Adrenal gland (tissue), 12 donors: ENCODE measurements around the gene MAST4. TPM values are rescaled to one million over a fixed set of nuclear protein-coding genes. Genes with fewer than 3 reads are reported as not detected.

ENCODE experiments used
- DNase-seq, 7 donors: peaks; one replicate each; pipeline ENCODE4 v3.0.0-alpha.2; 2019 to 2020
- H3K27ac ChIP-seq, 5 donors: fragments of 200-600 bp; sonication (generic) in 4 of 5; 1 replicate in 3 of 5; 2 replicates in 2 of 5; pipeline versions ENCODE4 v1.5.1 to v1.8.0; 2016 to 2020; ENCODE audit warnings: mild to moderate bottlenecking in 1 of 5
- H3K27me3 ChIP-seq: fragments of 200-600 bp; 2 replicates; pipeline ENCODE4 v1.8.0; 2021
- H3K36me3 ChIP-seq, 2 donors: fragments of 200-600 bp; replicated peaks in 1 of 2; 1 replicate in 1 of 2; 2 replicates in 1 of 2; pipeline versions ENCODE4 v1.5.1 to v1.8.0; 2018 to 2022
- H3K4me1 ChIP-seq, 2 donors: fragments of 200-600 bp; replicated peaks in 1 of 2; 1 replicate in 1 of 2; 2 replicates in 1 of 2; pipeline versions ENCODE4 v1.5.1 to v1.8.0; 2018 to 2021
- H3K4me3 ChIP-seq, 4 donors: fragments of 200-600 bp; sonication (generic) in 3 of 4; one replicate each; pipeline ENCODE4 v1.5.1; 2016 to 2018
- H3K9me3 ChIP-seq, 3 donors: fragments of 200-600 bp; sonication (generic) in 1 of 3; replicated peaks in 1 of 3; 1 replicate in 2 of 3; 2 replicates in 1 of 3; pipeline versions ENCODE4 v1.5.1 to v1.8.0; 2016 to 2021
- POLR2A ChIP-seq, 2 donors: fragments of 450-650 bp; IDR thresholded peaks; one replicate each; pipeline ENCODE4 v1.6.1; 2017; ENCODE audit warnings: antibody characterized with exemption in 2 of 2, mild to moderate bottlenecking in 2 of 2, moderate library complexity in 1 of 2
- WGBS, 4 donors: extraction: QIAGEN DNeasy Blood & Tissue Kit in 2 of 4; methylation state at CpG; one replicate each; pipeline versions ENCODE4 v1.1.5 to v1.1.7; 2013 to 2017; 5-methylcytosine and 5-hydroxymethylcytosine counted together
- intact Hi-C, 2 donors: fragments of 100-400 bp; cut with DNase I; formaldehyde crosslinking; loops; one replicate each; pipeline versions ENCODE4 v1.14.1 to v1.15.0; 2022 to 2023
- polyA plus RNA-seq, 3 donors: library from polyadenylated mRNA; stranded (reverse); fragments of 200-250 nt in 2 of 3; fragments of 350-450 nt in 1 of 3; fragmentation: Illumina TruSeq in 1 of 3; extraction: RNeasy Lipid Tissue Mini Kit (QIAGEN cat#74804) in 1 of 3; gene quantifications; one replicate each; pipeline ENCODE4 v1.2.3, GENCODE V29; 2013 to 2014
- total RNA-seq, 9 donors: library from RNA; depleted of rRNA in 4 of 9; stranded (reverse); fragments of >200 nt in 4 of 9; fragments of 120-200 nt in 1 of 9; fragmentation: NEBNext Ultra II Directional in 1 of 9; extraction: Animal tissue kit (Norgen Biotek cat#: 25700) in 1 of 9; gene quantifications; one replicate each; pipeline versions ENCODE4 v1.1.0 to v1.2.4, GENCODE V29; 2013 to 2023
- TF ChIP-seq, protein P1 (sequence below), 6 experiments: fragments of 450-650 bp in 4 of 6; fragments of 200-600 bp in 2 of 6; sonication (generic) in 1 of 6; IDR thresholded peaks; 1 replicate in 5 of 6; 2 replicates in 1 of 6; pipeline versions ENCODE4 v1.5.1 to v1.8.0; 2016 to 2021; ENCODE audit warnings: antibody characterized with exemption in 6 of 6, mild to moderate bottlenecking in 2 of 6, moderate library complexity in 1 of 6
- donor health status: healthy with polysubstance abuse.
- donor health status: Bipolar disorder and iron deficiency.
- donor health status: DM: yes; HTN: yes; CAD: no.
- donor health status: DM: no; HTN: no; CAD: no.
- donor health status: DM: no; HTN: no; CAD: no.
- donor health status: DM: yes; HTN: yes; CAD: no.

Gene MAST4
- total and polyA plus RNA-seq, 12 donors: 12.3 to 95.0 (median 42.8) TPM

DNA sequence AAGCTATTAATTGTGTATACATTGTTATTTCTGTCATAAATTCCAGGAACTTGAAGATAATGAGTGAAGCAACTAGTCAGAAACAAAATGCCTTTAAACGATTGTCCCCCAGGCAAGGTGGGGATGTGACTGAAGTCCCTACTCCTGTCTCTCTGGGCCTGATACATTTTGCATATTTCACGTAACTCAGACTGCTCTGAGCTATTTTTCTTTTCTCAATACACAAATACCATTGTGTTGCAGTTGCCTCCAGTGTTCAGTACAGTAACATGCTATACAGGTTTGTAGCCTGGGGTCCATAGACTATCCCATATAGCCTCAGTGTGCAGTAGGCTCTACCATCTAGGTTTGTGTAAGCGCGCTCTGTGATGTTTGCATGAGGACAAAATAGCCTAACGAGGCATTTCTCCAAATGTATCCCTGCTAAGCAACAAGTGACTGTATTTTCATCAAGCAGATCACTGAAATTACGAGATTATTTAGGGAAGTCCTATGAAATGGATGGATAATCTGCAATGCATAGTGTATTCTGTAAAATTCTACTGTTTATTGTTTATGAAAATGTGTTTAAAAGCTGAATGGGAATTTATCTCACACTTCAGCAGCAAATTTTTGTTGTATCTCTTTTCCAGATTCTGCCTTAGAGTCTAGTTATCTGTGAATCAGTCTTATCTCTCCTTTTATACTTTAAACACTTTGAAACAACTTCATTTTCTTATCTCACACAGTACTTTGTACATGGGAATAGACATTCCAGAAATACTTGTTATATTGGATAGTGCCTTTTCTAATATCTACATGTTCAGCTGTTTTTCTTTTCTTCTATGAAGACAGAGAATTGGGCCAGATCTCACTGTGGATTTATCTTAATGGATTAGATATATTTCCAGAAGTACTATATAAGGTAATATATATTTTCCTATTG, 449.9 kb downstream of the MAST4 start:
- TF ChIP-seq, protein P1, sequence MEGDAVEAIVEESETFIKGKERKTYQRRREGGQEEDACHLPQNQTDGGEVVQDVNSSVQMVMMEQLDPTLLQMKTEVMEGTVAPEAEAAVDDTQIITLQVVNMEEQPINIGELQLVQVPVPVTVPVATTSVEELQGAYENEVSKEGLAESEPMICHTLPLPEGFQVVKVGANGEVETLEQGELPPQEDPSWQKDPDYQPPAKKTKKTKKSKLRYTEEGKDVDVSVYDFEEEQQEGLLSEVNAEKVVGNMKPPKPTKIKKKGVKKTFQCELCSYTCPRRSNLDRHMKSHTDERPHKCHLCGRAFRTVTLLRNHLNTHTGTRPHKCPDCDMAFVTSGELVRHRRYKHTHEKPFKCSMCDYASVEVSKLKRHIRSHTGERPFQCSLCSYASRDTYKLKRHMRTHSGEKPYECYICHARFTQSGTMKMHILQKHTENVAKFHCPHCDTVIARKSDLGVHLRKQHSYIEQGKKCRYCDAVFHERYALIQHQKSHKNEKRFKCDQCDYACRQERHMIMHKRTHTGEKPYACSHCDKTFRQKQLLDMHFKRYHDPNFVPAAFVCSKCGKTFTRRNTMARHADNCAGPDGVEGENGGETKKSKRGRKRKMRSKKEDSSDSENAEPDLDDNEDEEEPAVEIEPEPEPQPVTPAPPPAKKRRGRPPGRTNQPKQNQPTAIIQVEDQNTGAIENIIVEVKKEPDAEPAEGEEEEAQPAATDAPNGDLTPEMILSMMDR (IDR thresholded peaks at IDR 0.05): no peak
- no peak for TF ChIP-seq POLR2A (IDR thresholded peaks at IDR 0.05)
- DNase-seq: no peak
- Histone ChIP-seq H3K27me3 (no peaks in the 10 kb centered on the region), H3K36me3 (no peaks in the 10 kb centered on the region), H3K27ac (peak overlapping the region in 1 of 5 donors; percentile 44), H3K9me3 (no peaks in the 10 kb centered on the region), H3K4me3 (no peak overlapping the region), H3K4me1 (peaks cover 11 to 42% of the 10 kb centered on the region in 2 donors)
- 88 to 91% (median 90%) methylated on average over 6 of the region's 6 CpGs for WGBS, 4 donors
- intact Hi-C loops: no loop called here

DNA sequence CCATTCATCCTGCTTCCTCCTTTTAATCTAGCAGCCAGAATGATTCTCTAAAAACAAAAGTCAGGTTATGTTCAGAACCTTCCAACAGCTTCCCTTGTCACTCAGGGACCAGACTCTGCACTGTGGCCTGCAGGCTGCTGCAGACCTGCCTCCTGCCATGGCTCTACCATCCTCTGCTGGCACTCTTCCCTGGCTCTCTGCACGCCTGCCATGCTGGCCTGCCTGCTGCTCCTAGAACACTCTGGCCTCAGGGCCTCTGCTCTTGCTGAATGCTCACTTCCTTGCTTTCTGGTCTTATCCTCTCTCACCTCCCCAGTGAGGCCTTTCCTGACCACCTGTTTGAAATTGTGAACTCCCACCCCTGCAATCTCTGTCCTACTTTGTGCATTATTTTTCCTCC, 451.0 kb downstream of the MAST4 start:
- intact Hi-C loops: no loop called here
- H3K36me3 ChIP-seq: no peaks in the 10 kb centered on the region
- H3K4me3 ChIP-seq: no peak overlapping the region
- WGBS, 4 donors: 38 to 74% (median 57%) methylated on average over 1 of the region's 1 CpG
- TF ChIP-seq, protein P1 (IDR thresholded peaks at IDR 0.05): no peak
- no peak for TF ChIP-seq POLR2A (IDR thresholded peaks at IDR 0.05)
- H3K9me3 ChIP-seq: no peaks in the 10 kb centered on the region
- H3K27me3 ChIP-seq: no peaks in the 10 kb centered on the region
- H3K4me1 ChIP-seq: peaks cover 11 to 45% of the 10 kb centered on the region in 2 donors
- peak overlapping the region in 1 of 5 donors; percentile 19 for H3K27ac ChIP-seq
- peak; percentile 24 to 78 (median 41) for DNase-seq

DNA sequence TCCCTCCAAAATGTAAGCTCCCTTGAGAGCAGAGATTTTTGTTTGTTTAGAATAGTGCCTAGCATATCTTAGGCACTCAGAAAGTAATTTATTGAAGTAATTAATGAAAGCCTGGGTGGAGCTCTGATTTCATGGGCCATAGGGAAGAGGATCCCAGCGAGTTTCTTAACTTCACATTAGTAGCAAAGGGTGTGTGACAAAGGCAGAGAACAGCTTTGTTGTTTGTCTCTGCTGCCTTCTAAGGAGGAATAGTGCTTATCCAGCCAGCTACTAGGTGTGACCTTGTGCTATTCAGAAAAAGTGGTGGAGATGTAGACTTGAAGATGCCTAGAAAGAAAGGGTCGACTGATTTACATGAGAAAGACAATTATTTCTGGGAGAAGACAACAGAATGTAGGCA, 451.4 kb downstream of the MAST4 start:
- Histone ChIP-seq H3K36me3 (no peaks in the 10 kb centered on the region), H3K4me3 (no peak overlapping the region), H3K27ac (peak overlapping the region in 1 of 5 donors; percentile 19), H3K27me3 (no peaks in the 10 kb centered on the region), H3K9me3 (no peaks in the 10 kb centered on the region), H3K4me1 (peaks cover 11 to 41% of the 10 kb centered on the region in 2 donors)
- intact Hi-C loops: no loop called here
- DNase-seq: no peak
- TF ChIP-seq POLR2A (IDR thresholded peaks at IDR 0.05): no peak
- TF ChIP-seq, protein P1 (IDR thresholded peaks at IDR 0.05): no peak
- WGBS, 4 donors: 57 to 80% (median 63%) methylated on average over 2 of the region's 2 CpGs

DNA sequence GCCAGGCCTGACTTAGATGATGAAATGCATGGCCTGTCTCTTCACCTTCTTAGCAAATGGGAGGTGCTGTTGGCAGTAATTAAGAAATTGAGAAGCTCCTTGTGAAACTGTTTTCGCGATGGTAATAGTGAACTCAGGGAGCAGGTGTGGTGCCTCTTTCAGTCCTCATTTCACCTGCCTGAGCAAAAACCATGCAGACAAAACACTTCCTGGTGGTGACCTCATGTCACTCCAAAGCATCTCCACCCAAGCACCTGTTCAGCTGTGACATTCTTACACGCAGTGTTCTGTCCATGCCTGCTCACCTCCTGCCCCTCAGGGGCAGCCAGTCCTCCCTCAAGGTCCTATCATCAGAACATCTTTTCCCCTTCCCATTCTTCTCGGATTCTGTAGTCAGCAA, 453.9 kb downstream of the MAST4 start:
- Histone ChIP-seq H3K9me3 (no peaks in the 10 kb centered on the region), H3K27me3 (no peaks in the 10 kb centered on the region), H3K4me1 (peaks cover 11 to 36% of the 10 kb centered on the region in 2 donors), H3K36me3 (no peaks in the 10 kb centered on the region), H3K27ac (no peak overlapping the region), H3K4me3 (no peak overlapping the region)
- no peak for DNase-seq
- WGBS, 4 donors: 91 to 98% (median 94%) methylated on average over 4 of the region's 4 CpGs
- TF ChIP-seq, protein P1 (IDR thresholded peaks at IDR 0.05): no peak
- no peak for TF ChIP-seq POLR2A (IDR thresholded peaks at IDR 0.05)
- intact Hi-C loops: no loop called here
